ENCODE results near the gene C1orf141.

C1orf141 gene

GRCh38 chr1:67169496-67169895 is 34.7 kb upstream of the C1orf141 start:
- H4K20me1 ChIP-seq (ENCODE audit: insufficient read depth): no peaks in the 10 kb centered on the region
- H3K79me2 ChIP-seq (ENCODE audit: insufficient read depth, low read depth): no peaks in the 10 kb centered on the region
- no peak overlapping the region for H3K9ac ChIP-seq
- H3K27me3 ChIP-seq (ENCODE audit: insufficient read depth, low read depth): no peaks in the 10 kb centered on the region
- no peak overlapping the region for H3K4me2 ChIP-seq
- H2AFZ ChIP-seq (ENCODE audit: low read depth): no peak overlapping the region
- no peak overlapping the region for H3K4me3 ChIP-seq (IDR thresholded peaks at IDR 0.05; ENCODE audit: insufficient read depth, low read depth, low read length)
- H3K4me1 ChIP-seq (ENCODE audit: low read depth, poor library complexity, severe bottlenecking): peaks cover 5% of the 10 kb centered on the region
- no peaks in the 10 kb centered on the region for H3K36me3 ChIP-seq (ENCODE audit: insufficient read depth)
- TF ChIP-seq, protein P1, sequence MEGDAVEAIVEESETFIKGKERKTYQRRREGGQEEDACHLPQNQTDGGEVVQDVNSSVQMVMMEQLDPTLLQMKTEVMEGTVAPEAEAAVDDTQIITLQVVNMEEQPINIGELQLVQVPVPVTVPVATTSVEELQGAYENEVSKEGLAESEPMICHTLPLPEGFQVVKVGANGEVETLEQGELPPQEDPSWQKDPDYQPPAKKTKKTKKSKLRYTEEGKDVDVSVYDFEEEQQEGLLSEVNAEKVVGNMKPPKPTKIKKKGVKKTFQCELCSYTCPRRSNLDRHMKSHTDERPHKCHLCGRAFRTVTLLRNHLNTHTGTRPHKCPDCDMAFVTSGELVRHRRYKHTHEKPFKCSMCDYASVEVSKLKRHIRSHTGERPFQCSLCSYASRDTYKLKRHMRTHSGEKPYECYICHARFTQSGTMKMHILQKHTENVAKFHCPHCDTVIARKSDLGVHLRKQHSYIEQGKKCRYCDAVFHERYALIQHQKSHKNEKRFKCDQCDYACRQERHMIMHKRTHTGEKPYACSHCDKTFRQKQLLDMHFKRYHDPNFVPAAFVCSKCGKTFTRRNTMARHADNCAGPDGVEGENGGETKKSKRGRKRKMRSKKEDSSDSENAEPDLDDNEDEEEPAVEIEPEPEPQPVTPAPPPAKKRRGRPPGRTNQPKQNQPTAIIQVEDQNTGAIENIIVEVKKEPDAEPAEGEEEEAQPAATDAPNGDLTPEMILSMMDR (conservative IDR thresholded peaks at IDR 0.05; ENCODE audit: low read depth, low read length): no peak
- no peak overlapping the region for H3K27ac ChIP-seq

DNA sequence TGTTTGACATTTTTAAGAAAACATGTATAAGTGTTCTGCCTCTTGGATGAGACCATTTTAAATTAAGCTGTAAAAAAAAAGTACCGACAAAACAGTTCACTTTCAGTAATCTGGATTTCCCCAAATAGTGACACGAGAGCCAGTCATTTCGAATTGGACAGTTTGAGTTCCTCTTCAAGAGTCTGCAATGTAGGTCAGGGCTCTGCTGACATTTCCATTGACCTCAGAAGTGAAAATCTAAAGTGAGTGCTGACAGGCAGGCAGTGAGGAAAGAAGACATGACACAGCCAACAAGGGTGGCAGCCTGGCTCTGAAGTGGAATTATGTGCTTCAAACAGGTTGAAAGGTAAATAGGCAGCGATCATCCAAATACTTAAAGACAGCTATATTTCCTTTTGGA is 31.4 kb upstream of the C1orf141 start, which contains the start of gene IL23R:
Gene IL23R, plus strand, starts transcription at position 259 of the 400 bp plus-strand sequence. CDS start 1,667 bp downstream, outside the sequence.
- no peak within 1 kb of the TSS for H2AFZ ChIP-seq (ENCODE audit: low read depth)
- TF ChIP-seq, protein P1 (conservative IDR thresholded peaks at IDR 0.05; ENCODE audit: low read depth, low read length): no peak

DNA sequence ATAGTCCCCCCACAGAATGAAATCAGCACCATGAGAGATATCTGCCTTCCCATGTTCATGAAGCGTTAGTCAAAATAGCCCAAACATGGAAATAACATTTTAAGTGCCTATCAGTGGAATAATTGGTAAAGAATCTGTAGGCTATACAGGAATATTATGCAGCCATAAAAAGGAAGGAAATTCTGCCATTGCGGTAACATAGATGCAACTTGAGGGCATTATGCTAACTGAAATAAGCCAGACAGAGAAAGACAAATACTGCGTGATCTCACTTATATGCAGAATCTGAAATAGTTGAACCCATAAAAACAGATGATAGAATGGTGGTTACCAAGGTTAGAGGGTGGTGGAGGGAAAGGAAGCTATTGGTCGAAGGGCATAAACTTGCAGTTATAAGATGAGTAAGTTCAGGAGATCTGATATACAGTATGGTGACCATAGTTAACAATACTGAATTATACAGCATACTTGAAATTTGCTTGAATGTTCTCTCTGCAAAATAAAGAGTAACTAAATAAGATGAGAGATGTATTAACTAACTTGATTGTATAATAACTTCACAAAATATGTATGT is 30.8 kb upstream of the C1orf141 start:
- H3K36me3 ChIP-seq (ENCODE audit: insufficient read depth): no peaks in the 10 kb centered on the region
- H3K4me1 ChIP-seq (ENCODE audit: low read depth, poor library complexity, severe bottlenecking): no peaks in the 10 kb centered on the region
- no peak overlapping the region for H3K27ac ChIP-seq
- TF ChIP-seq, protein P1 (conservative IDR thresholded peaks at IDR 0.05; ENCODE audit: low read depth, low read length): no peak
- no peaks in the 10 kb centered on the region for H3K79me2 ChIP-seq (ENCODE audit: insufficient read depth, low read depth)
- H2AFZ ChIP-seq (ENCODE audit: low read depth): no peak overlapping the region
- no peaks in the 10 kb centered on the region for H3K27me3 ChIP-seq (ENCODE audit: insufficient read depth, low read depth)
- no peak overlapping the region for H3K4me3 ChIP-seq (IDR thresholded peaks at IDR 0.05; ENCODE audit: insufficient read depth, low read depth, low read length)
- no peak overlapping the region for H3K9ac ChIP-seq
- H3K4me2 ChIP-seq: no peak overlapping the region
- no peaks in the 10 kb centered on the region for H4K20me1 ChIP-seq (ENCODE audit: insufficient read depth)

More for the DNA sequence above, 31.4 kb upstream of the C1orf141 start, which contains the start of gene IL23R:
- Histone ChIP-seq H3K36me3 (ENCODE audit: insufficient read depth) (no peaks in the 10 kb centered on the region), H3K27ac (no peak within 1 kb of the TSS), H3K27me3 (ENCODE audit: insufficient read depth, low read depth) (no peaks in the 10 kb centered on the region), H3K4me2 (no peak within 1 kb of the TSS), H3K9ac (no peak within 1 kb of the TSS), H4K20me1 (ENCODE audit: insufficient read depth) (no peaks in the 10 kb centered on the region), H3K4me3 (IDR thresholded peaks at IDR 0.05; ENCODE audit: insufficient read depth, low read depth, low read length) (no peak within 1 kb of the TSS), H3K4me1 (ENCODE audit: low read depth, poor library complexity, severe bottlenecking) (no peaks in the 10 kb centered on the region), H3K79me2 (ENCODE audit: insufficient read depth, low read depth) (no peaks in the 10 kb centered on the region)

GRCh38 chr1:67162954-67163353 is 28.2 kb upstream of the C1orf141 start:
- no peak overlapping the region for H3K9ac ChIP-seq
- no peak overlapping the region for H3K4me2 ChIP-seq
- no peaks in the 10 kb centered on the region for H4K20me1 ChIP-seq (ENCODE audit: insufficient read depth)
- no peak overlapping the region for H3K4me3 ChIP-seq (IDR thresholded peaks at IDR 0.05; ENCODE audit: insufficient read depth, low read depth, low read length)
- H3K27ac ChIP-seq: no peak overlapping the region
- no peaks in the 10 kb centered on the region for H3K79me2 ChIP-seq (ENCODE audit: insufficient read depth, low read depth)
- no peaks in the 10 kb centered on the region for H3K27me3 ChIP-seq (ENCODE audit: insufficient read depth, low read depth)
- TF ChIP-seq, protein P1 (conservative IDR thresholded peaks at IDR 0.05; ENCODE audit: low read depth, low read length): no peak
- H3K36me3 ChIP-seq (ENCODE audit: insufficient read depth): no peaks in the 10 kb centered on the region
- H3K4me1 ChIP-seq (ENCODE audit: low read depth, poor library complexity, severe bottlenecking): no peaks in the 10 kb centered on the region
- no peak overlapping the region for H2AFZ ChIP-seq (ENCODE audit: low read depth)

Measured in KMS-11 (cell line).